Fibroblast of gingiva (primary cell): ENCODE data around the gene AJAP1.

Experiments used
- DNase-seq: peaks from one replicate; pipeline ENCODE4 v3.0.0-alpha.2; 2011; ENCODE audit warnings: low read depth

AJAP1 gene

GRCh38 chr1:4630561-4630960 lies 23.8 kb upstream of the AJAP1 start:
- no peak for DNase-seq

GRCh38 chr1:4631321-4631720 lies 23.1 kb upstream of the AJAP1 start:
- DNase-seq, result no peak

- DNase-seq, result no peak
Observed at GRCh38 chr1:4633346-4633745, 21.1 kb upstream of the AJAP1 start.

- no peak for DNase-seq
Observed at GRCh38 chr1:4634156-4634792, 20.1 kb upstream of the AJAP1 start.

- DNase-seq, result no peak
Observed at GRCh38 chr1:4634793-4635406, 19.5 kb upstream of the AJAP1 start.

GRCh38 chr1:4636186-4636585 lies 18.2 kb upstream of the AJAP1 start:
- no peak for DNase-seq

GRCh38 chr1:4636644-4637380 lies 17.6 kb upstream of the AJAP1 start:
- DNase-seq, result no peak

GRCh38 chr1:4637616-4638344 lies 16.6 kb upstream of the AJAP1 start:
- no peak for DNase-seq

GRCh38 chr1:4638345-4638729 lies 16.1 kb upstream of the AJAP1 start:
- DNase-seq, result no peak

GRCh38 chr1:4640931-4641330 lies 13.5 kb upstream of the AJAP1 start:
- no peak for DNase-seq

- no peak for DNase-seq
Observed at GRCh38 chr1:4647391-4647790, 7.0 kb upstream of the AJAP1 start.

GRCh38 chr1:4648657-4649056 lies 5.8 kb upstream of the AJAP1 start:
- no peak for DNase-seq

- DNase-seq, result no peak
Observed at GRCh38 chr1:4650481-4650880, 3.9 kb upstream of the AJAP1 start.

GRCh38 chr1:4650981-4651380 lies 3.4 kb upstream of the AJAP1 start:
- DNase-seq, result no peak

GRCh38 chr1:4652631-4653327 lies 1.6 kb upstream of the AJAP1 start:
- no peak for DNase-seq

- no peak for DNase-seq
Observed at GRCh38 chr1:4653328-4653660, 1.1 kb upstream of the AJAP1 start.

GRCh38 chr1:4654764-4655673 lies 610 bp downstream of the AJAP1 start:
- no peak for DNase-seq

GRCh38 chr1:4655674-4656532 lies 1.5 kb downstream of the AJAP1 start:
- DNase-seq, result no peak

GRCh38 chr1:4656533-4657140 lies 2.2 kb downstream of the AJAP1 start:
- no peak for DNase-seq

- no peak for DNase-seq
Observed at GRCh38 chr1:4657244-4657789, 2.9 kb downstream of the AJAP1 start.
